ENCODE measurements around the gene SYT17. TPM values are rescaled to one million over a fixed set of nuclear protein-coding genes. Genes with fewer than 3 reads are reported as not detected.

The SYT17 gene
- total RNA-seq, 5 donors from 2014 or later (not counting 1 experiment from before 2014, with no cell fraction given): 0.23 to 1.4 (median 0.38) TPM; not detected in 2

- Histone ChIP-seq H3K27ac (ENCODE audit: low read length) (no peak overlapping the region), H3K4me3 (ENCODE audit: control insufficient read depth in 1 of 2, extremely low read depth in 1 of 2, low read length in 1 of 2) (no peak overlapping the region), H3K9me3 (no peaks in the 10 kb centered on the region), H3K36me3 (ENCODE audit: control insufficient read depth in 2 of 2, extremely low read depth in 1 of 2, insufficient read depth in 1 of 2, low read length in 1 of 2) (no peaks in the 10 kb centered on the region), H3K4me1 (ENCODE audit: control insufficient read depth in 1 of 2, extremely low read depth in 1 of 2, insufficient read depth in 2 of 2, low read length in 2 of 2) (no peaks in the 10 kb centered on the region), H3K27me3 (replicated peaks in 1 of 2; ENCODE audit: control insufficient read depth in 2 of 2, extremely low read depth in 1 of 2, insufficient read depth in 2 of 2, low read length in 1 of 2) (peaks cover 9 to 19% of the 10 kb centered on the region in 2 experiments)
- Mint-ChIP-seq H3K36me3 (no peaks in the 10 kb centered on the region), H3K4me1 (peaks cover 0 to 3% (median 3%) of the 10 kb centered on the region in 3 donors), H3K4me3 (no peak overlapping the region), H3K27me3 (peaks cover 19 to 29% of the 10 kb centered on the region in 2 donors), H3K27ac (no peak overlapping the region), H3K9me3 (no peaks in the 10 kb centered on the region)
- ATAC-seq (replicated peaks in 1 of 4): no peak
- no peak for DNase-seq
- POLR2A ChIA-PET: no interaction called here
- WGBS (ENCODE audit: insufficient coverage): 86% methylated on average over 23 of the region's 27 CpGs
- CTCF ChIA-PET: no interaction called here
Observed at GRCh38 chr16:19173649-19174383, 5.8 kb downstream of the SYT17 start.

DNA sequence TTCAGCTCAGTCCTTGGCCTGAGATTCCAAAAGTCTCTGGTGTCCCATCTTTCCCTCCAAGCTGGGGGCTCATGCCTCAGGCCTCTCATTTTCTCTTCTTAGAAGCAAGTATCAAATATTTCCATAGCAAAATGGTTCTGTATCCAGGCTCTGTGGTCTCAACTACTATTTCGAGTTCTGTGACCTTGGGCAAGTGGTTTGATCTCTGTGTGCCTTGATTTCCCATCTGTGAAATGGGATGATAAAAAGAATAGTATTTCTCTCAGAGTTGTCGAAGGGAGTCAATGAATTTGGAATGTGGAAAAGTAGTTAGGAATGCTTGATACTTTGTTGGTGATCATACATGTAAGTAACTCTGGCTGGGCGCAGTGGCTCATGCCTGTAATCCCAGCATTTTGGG is 6.4 kb downstream of the SYT17 start:
- Histone ChIP-seq H3K4me1 (ENCODE audit: control insufficient read depth in 1 of 2, extremely low read depth in 1 of 2, insufficient read depth in 2 of 2, low read length in 2 of 2) (no peaks in the 10 kb centered on the region), H3K36me3 (ENCODE audit: control insufficient read depth in 2 of 2, extremely low read depth in 1 of 2, insufficient read depth in 1 of 2, low read length in 1 of 2) (no peaks in the 10 kb centered on the region), H3K4me3 (ENCODE audit: control insufficient read depth in 1 of 2, extremely low read depth in 1 of 2, low read length in 1 of 2) (no peak overlapping the region), H3K9me3 (no peaks in the 10 kb centered on the region), H3K27me3 (replicated peaks in 1 of 2; ENCODE audit: control insufficient read depth in 2 of 2, extremely low read depth in 1 of 2, insufficient read depth in 2 of 2, low read length in 1 of 2) (peaks cover 7 to 13% of the 10 kb centered on the region in 2 experiments), H3K27ac (ENCODE audit: low read length) (no peak overlapping the region)
- H3K36me3 Mint-ChIP-seq: no peaks in the 10 kb centered on the region
- WGBS (ENCODE audit: insufficient coverage): 78% methylated on average over 3 of the region's 3 CpGs
- no peak overlapping the region for H3K27ac Mint-ChIP-seq
- CTCF ChIA-PET: no interaction called here
- ATAC-seq (replicated peaks in 1 of 4): no peak
- no peak overlapping the region for H3K4me3 Mint-ChIP-seq
- H3K9me3 Mint-ChIP-seq: no peaks in the 10 kb centered on the region
- H3K27me3 Mint-ChIP-seq: peaks cover 17 to 30% of the 10 kb centered on the region in 2 donors
- H3K4me1 Mint-ChIP-seq: peaks cover 0 to 2% (median 2%) of the 10 kb centered on the region in 3 donors
- no peak for DNase-seq
- POLR2A ChIA-PET: no interaction called here

DNA sequence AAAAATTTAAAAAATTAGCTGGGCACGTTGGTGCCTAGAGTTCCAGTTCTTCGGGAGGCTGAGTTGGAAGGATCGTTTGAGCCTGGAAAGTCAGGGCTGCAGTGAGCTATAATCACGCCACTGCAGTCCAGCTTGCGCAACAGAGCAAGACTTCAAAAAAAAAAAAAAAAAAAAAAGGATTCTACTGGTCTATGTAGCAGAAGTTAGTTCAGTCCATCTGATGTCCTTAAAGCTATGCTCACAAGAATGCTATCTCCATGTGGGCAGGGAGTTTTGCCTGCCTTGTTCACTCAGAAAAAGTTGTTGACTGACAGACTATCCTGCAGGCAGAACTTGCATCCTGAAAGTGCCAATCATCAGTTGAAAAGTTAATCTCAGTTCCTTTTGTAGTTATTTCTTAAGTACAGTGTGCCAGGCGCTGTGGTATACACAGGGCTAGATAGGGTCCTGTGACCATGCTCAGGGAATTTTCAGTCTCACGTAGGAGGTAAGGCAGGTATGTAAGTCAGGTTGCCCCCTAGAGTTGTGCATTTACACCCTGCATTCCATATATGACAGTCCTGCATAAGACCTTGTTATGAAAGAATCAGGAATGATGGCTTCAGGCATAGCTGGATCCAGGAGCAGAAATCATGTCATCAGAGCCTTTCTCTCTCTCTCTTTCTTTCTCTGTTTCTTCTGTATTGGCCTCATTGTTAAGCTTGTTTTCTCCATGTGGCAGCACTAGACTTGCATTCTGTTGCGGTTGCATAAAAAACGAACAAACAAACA is 7.6 kb downstream of the SYT17 start:
- no peak for ATAC-seq (replicated peaks in 1 of 4)
- ChIA-PET CTCF (no interaction called here), POLR2A (interaction anchor here in 1 of 2 donors (0.6 kb wide), 2 partner anchors 29 to 385 kb away, joined by 3 to 9 read pairs; partner anchors contain the start of gene RPS15A)
- Mint-ChIP-seq H3K9me3 (no peaks in the 10 kb centered on the region), H3K4me1 (no peaks in the 10 kb centered on the region), H3K27ac (no peak overlapping the region), H3K36me3 (no peaks in the 10 kb centered on the region), H3K27me3 (peaks cover 18 to 32% of the 10 kb centered on the region in 2 donors), H3K4me3 (no peak overlapping the region)
- 100% methylated on average over 2 of the region's 9 CpGs for WGBS (ENCODE audit: insufficient coverage)
- no peak overlapping the region for H3K27ac ChIP-seq (ENCODE audit: low read length)
- DNase-seq: no peak
- no peaks in the 10 kb centered on the region for H3K4me1 ChIP-seq (ENCODE audit: control insufficient read depth in 1 of 2, extremely low read depth in 1 of 2, insufficient read depth in 2 of 2, low read length in 2 of 2)
- H3K36me3 ChIP-seq (ENCODE audit: control insufficient read depth in 2 of 2, extremely low read depth in 1 of 2, insufficient read depth in 1 of 2, low read length in 1 of 2): no peaks in the 10 kb centered on the region
- no peaks in the 10 kb centered on the region for H3K9me3 ChIP-seq
- H3K4me3 ChIP-seq (ENCODE audit: control insufficient read depth in 1 of 2, extremely low read depth in 1 of 2, low read length in 1 of 2): no peak overlapping the region
- H3K27me3 ChIP-seq (replicated peaks in 1 of 2; ENCODE audit: control insufficient read depth in 2 of 2, extremely low read depth in 1 of 2, insufficient read depth in 2 of 2, low read length in 1 of 2): peaks cover 2 to 18% of the 10 kb centered on the region in 2 experiments

DNA sequence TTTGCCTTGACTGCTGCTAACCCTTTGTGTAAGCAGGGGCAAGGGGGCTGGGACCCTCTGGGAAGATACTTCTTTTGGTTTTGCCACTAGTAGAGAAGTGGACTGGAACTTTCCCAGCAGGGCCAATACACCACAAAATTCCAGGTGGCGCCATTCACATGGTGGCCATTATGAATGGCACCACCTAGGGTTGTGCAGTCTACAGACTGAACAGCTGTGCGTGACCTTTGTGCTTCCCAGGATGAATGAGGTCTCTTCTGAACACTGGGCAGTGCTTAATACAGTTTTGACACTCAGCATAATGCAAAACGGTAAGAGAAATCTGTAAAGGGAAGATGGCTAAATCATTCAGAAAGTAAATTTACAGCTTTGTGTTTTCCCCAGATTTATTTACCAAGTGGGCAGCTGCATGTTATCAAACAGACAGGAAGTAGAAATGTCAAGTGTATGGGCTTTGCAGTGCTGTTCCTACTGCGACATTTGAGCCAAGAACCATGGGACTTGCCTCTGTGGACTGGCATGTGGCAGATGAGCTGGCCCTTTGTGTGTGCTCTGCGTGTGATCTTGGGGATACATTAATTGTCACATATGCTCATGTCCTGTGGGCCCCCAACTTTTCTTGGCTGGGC is 9.2 kb downstream of the SYT17 start:
- Mint-ChIP-seq H3K4me3 (no peak overlapping the region), H3K36me3 (no peaks in the 10 kb centered on the region), H3K27ac (no peak overlapping the region), H3K4me1 (no peaks in the 10 kb centered on the region), H3K27me3 (peaks cover 25 to 34% of the 10 kb centered on the region in 2 donors), H3K9me3 (no peaks in the 10 kb centered on the region)
- Histone ChIP-seq H3K27ac (ENCODE audit: low read length) (no peak overlapping the region), H3K4me3 (ENCODE audit: control insufficient read depth in 1 of 2, extremely low read depth in 1 of 2, low read length in 1 of 2) (no peak overlapping the region), H3K27me3 (replicated peaks in 1 of 2; ENCODE audit: control insufficient read depth in 2 of 2, extremely low read depth in 1 of 2, insufficient read depth in 2 of 2, low read length in 1 of 2) (peaks cover 0 to 18% of the 10 kb centered on the region in 2 experiments), H3K9me3 (no peaks in the 10 kb centered on the region), H3K36me3 (ENCODE audit: control insufficient read depth in 2 of 2, extremely low read depth in 1 of 2, insufficient read depth in 1 of 2, low read length in 1 of 2) (no peaks in the 10 kb centered on the region), H3K4me1 (ENCODE audit: control insufficient read depth in 1 of 2, extremely low read depth in 1 of 2, insufficient read depth in 2 of 2, low read length in 2 of 2) (no peaks in the 10 kb centered on the region)
- ATAC-seq (replicated peaks in 1 of 4): no peak
- no peak for DNase-seq
- ChIA-PET CTCF (no interaction called here), POLR2A (no interaction called here)
- 75% methylated on average over 5 of the region's 5 CpGs for whole genome bisulfite sequencing (ENCODE audit: insufficient coverage)

- no peak overlapping the region for H3K27ac ChIP-seq (ENCODE audit: low read length)
- no peak overlapping the region for H3K4me3 Mint-ChIP-seq
- no peaks in the 10 kb centered on the region for H3K36me3 Mint-ChIP-seq
- no peaks in the 10 kb centered on the region for H3K36me3 ChIP-seq (ENCODE audit: control insufficient read depth in 2 of 2, extremely low read depth in 1 of 2, insufficient read depth in 1 of 2, low read length in 1 of 2)
- no peaks in the 10 kb centered on the region for H3K4me1 Mint-ChIP-seq
- CTCF ChIA-PET: no interaction called here
- no peaks in the 10 kb centered on the region for H3K4me1 ChIP-seq (ENCODE audit: control insufficient read depth in 1 of 2, extremely low read depth in 1 of 2, insufficient read depth in 2 of 2, low read length in 2 of 2)
- no peak overlapping the region for H3K4me3 ChIP-seq (ENCODE audit: control insufficient read depth in 1 of 2, extremely low read depth in 1 of 2, low read length in 1 of 2)
- H3K27me3 ChIP-seq (replicated peaks in 1 of 2; ENCODE audit: control insufficient read depth in 2 of 2, extremely low read depth in 1 of 2, insufficient read depth in 2 of 2, low read length in 1 of 2): peaks cover 0 to 11% of the 10 kb centered on the region in 2 experiments
- POLR2A ChIA-PET: no interaction called here
- no peaks in the 10 kb centered on the region for H3K9me3 Mint-ChIP-seq
- H3K27ac Mint-ChIP-seq: no peak overlapping the region
- peak in 1 of 4 experiments; percentile 34 for ATAC-seq (replicated peaks in 1 of 4)
- DNase-seq: peak in 10 of 35 experiments; percentile 2 to 48 (median 9)
- peaks cover 11 to 24% of the 10 kb centered on the region in 2 donors for H3K27me3 Mint-ChIP-seq
- 69% methylated on average over 13 of the region's 27 CpGs for WGBS (ENCODE audit: insufficient coverage)
- H3K9me3 ChIP-seq: no peaks in the 10 kb centered on the region
Observed at GRCh38 chr16:19179546-19180490, 11.8 kb downstream of the SYT17 start.

- Mint-ChIP-seq H3K4me3 (no peak overlapping the region), H3K4me1 (no peaks in the 10 kb centered on the region), H3K27me3 (peaks cover 11 to 21% of the 10 kb centered on the region in 2 donors), H3K27ac (no peak overlapping the region), H3K9me3 (no peaks in the 10 kb centered on the region), H3K36me3 (no peaks in the 10 kb centered on the region)
- no peaks in the 10 kb centered on the region for H3K36me3 ChIP-seq (ENCODE audit: control insufficient read depth in 2 of 2, extremely low read depth in 1 of 2, insufficient read depth in 1 of 2, low read length in 1 of 2)
- WGBS (ENCODE audit: insufficient coverage): 91% methylated on average over 3 of the region's 4 CpGs
- ChIA-PET POLR2A (no interaction called here), CTCF (no interaction called here)
- no peaks in the 10 kb centered on the region for H3K4me1 ChIP-seq (ENCODE audit: control insufficient read depth in 1 of 2, extremely low read depth in 1 of 2, insufficient read depth in 2 of 2, low read length in 2 of 2)
- ATAC-seq (replicated peaks in 1 of 4) (no peak), DNase-seq (no peak)
- peaks cover 0 to 11% of the 10 kb centered on the region in 2 experiments for H3K27me3 ChIP-seq (replicated peaks in 1 of 2; ENCODE audit: control insufficient read depth in 2 of 2, extremely low read depth in 1 of 2, insufficient read depth in 2 of 2, low read length in 1 of 2)
- no peak overlapping the region for H3K27ac ChIP-seq (ENCODE audit: low read length)
- no peaks in the 10 kb centered on the region for H3K9me3 ChIP-seq
- no peak overlapping the region for H3K4me3 ChIP-seq (ENCODE audit: control insufficient read depth in 1 of 2, extremely low read depth in 1 of 2, low read length in 1 of 2)
Observed at GRCh38 chr16:19180741-19181140, 12.7 kb downstream of the SYT17 start.
